HCT116 (cell line): ENCODE measurements around the gene ATG16L1.

Experiments
- CTCF ChIP-seq, 3 experiments: fragments of 200-600 bp in 1 of 3; sonication (generic) in 1 of 3; IDR thresholded peaks in 2 of 3; conservative IDR thresholded peaks in 1 of 3; 2 replicates each; pipeline ENCODE4 v1.5.1; 2012 to 2017; ENCODE audit warnings: low read depth in 2 of 3, low read length in 2 of 3, antibody characterized with exemption in 1 of 3, borderline replicate concordance in 1 of 3, control low read depth in 1 of 3, mild to moderate bottlenecking in 1 of 3, mixed read lengths in 1 of 3, mixed run types in 1 of 3, moderate library complexity in 1 of 3; ENCODE audit not compliant: insufficient read depth in 1 of 3
- EGR1 ChIP-seq: IDR thresholded peaks from 2 replicates; pipeline ENCODE4 v1.6.1; 2012; ENCODE audit warnings: low read depth
- EZH2 ChIP-seq: fragments of 200-600 bp; sonication (generic); IDR thresholded peaks from 2 replicates; pipeline ENCODE4 v1.6.1; 2017; ENCODE audit warnings: antibody characterized with exemption, mixed run types
- MAX ChIP-seq: IDR thresholded peaks from 2 replicates; pipeline ENCODE4 v1.6.1; 2012
- POLR2A ChIP-seq: IDR thresholded peaks from 2 replicates; pipeline ENCODE4 v1.7.0; 2011; ENCODE audit warnings: borderline replicate concordance; ENCODE audit not compliant: insufficient read depth, insufficient read length; ENCODE audit errors: extremely low read depth
- POLR2AphosphoS5 ChIP-seq: IDR thresholded peaks from 2 replicates; pipeline ENCODE4 v1.6.1; 2011; ENCODE audit warnings: mild to moderate bottlenecking, low read depth, low read length, moderate library complexity
- ZBTB33 ChIP-seq: IDR thresholded peaks from 2 replicates; pipeline ENCODE4 v1.6.1; 2011; ENCODE audit warnings: mild to moderate bottlenecking, low read length, moderate library complexity; ENCODE audit not compliant: insufficient replicate concordance; ENCODE audit errors: extremely low read depth
- ZNF274 ChIP-seq: fragments of 200-500 bp; sonication (Bioruptor generic); IDR thresholded peaks from 2 replicates; pipeline ENCODE4 v1.6.1; 2014; ENCODE audit warnings: mild to moderate bottlenecking, low read depth, low read length, inconsistent platforms

- TF ChIP-seq CTCF (IDR thresholded peaks at IDR 0.05 in 2 of 3, conservative IDR thresholded peaks at IDR 0.05 in 1 of 3; ENCODE audit: borderline replicate concordance in 1 of 3, insufficient read depth in 1 of 3, low read depth in 2 of 3, low read length in 2 of 3) (no peak), ZBTB33 (no peak), POLR2AphosphoS5 (no peak), EZH2 (no peak), MAX (no peak), ZNF274 (no peak), POLR2A (no peak), EGR1 (no peak)
These were observed 30.6 kb downstream of the ATG16L1 start for GRCh38 chr2:233281992-233282603.
